GM06990 (cell line): ENCODE measurements around the gene SNAI3.

Experiments
- DNase-seq: peaks from one replicate; pipeline ENCODE4 v3.0.0-alpha.2; 2011; ENCODE audit not compliant: insufficient read length; ENCODE audit errors: extremely low read depth
- H3K27me3 ChIP-seq: replicated peaks from 2 replicates; pipeline ENCODE4 v1.6.0; 2011; ENCODE audit warnings: low read length; ENCODE audit not compliant: control insufficient read depth, insufficient read depth
- H3K36me3 ChIP-seq: 2 replicates; pipeline ENCODE4 v1.5.1; 2011; ENCODE audit warnings: low read length; ENCODE audit not compliant: control insufficient read depth, insufficient read depth
- H3K4me3 ChIP-seq: replicated peaks from 2 replicates; pipeline ENCODE4 v1.5.1; 2011; ENCODE audit warnings: low read depth, mild to moderate bottlenecking, control low read depth, low read length
- TF ChIP-seq, protein P1 (sequence below): IDR thresholded peaks from 2 replicates; pipeline ENCODE4 v1.5.1; 2011; ENCODE audit warnings: low read length, control low read depth, mild to moderate bottlenecking, inconsistent platforms; ENCODE audit not compliant: insufficient read depth, poor library complexity, severe bottlenecking

The SNAI3 gene

DNA sequence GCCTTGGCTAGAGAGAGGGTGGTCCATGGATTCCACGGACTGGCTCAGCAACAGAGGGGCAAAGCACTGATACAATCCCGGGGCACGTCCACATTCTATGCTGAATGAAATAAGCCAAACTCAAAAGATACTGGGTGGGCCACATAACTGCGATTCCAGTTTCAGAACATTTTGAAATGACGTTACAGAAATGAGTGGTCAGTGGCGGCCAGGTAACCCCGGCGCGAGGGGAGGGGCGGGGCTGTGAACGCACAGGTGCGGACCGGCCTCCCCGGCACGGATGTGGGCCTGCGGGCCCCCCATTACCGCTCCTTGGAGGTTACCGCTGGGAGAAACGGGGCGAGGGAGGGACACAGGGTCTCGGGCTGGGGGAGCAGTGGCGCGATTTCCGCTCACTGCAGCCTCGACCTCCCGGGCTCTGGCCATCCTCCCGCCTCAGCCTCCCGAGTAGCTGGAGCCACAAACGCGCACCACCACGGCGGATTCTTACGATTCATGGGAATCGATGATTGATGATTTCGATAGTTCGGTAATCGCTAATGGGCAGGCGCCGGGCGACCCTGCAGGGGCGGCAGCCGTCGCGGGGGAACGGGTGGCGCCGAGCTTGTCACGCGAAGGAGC lies 24.0 kb downstream of the SNAI3 start:
- H3K27me3 ChIP-seq, result no peaks in the 10 kb centered on the region
- peaks cover 14% of the 10 kb centered on the region for H3K36me3 ChIP-seq
- peak overlapping the region; percentile 90 for H3K4me3 ChIP-seq
- TF ChIP-seq, protein P1, sequence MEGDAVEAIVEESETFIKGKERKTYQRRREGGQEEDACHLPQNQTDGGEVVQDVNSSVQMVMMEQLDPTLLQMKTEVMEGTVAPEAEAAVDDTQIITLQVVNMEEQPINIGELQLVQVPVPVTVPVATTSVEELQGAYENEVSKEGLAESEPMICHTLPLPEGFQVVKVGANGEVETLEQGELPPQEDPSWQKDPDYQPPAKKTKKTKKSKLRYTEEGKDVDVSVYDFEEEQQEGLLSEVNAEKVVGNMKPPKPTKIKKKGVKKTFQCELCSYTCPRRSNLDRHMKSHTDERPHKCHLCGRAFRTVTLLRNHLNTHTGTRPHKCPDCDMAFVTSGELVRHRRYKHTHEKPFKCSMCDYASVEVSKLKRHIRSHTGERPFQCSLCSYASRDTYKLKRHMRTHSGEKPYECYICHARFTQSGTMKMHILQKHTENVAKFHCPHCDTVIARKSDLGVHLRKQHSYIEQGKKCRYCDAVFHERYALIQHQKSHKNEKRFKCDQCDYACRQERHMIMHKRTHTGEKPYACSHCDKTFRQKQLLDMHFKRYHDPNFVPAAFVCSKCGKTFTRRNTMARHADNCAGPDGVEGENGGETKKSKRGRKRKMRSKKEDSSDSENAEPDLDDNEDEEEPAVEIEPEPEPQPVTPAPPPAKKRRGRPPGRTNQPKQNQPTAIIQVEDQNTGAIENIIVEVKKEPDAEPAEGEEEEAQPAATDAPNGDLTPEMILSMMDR, result no peak
- DNase-seq, result peak; percentile 51

DNA sequence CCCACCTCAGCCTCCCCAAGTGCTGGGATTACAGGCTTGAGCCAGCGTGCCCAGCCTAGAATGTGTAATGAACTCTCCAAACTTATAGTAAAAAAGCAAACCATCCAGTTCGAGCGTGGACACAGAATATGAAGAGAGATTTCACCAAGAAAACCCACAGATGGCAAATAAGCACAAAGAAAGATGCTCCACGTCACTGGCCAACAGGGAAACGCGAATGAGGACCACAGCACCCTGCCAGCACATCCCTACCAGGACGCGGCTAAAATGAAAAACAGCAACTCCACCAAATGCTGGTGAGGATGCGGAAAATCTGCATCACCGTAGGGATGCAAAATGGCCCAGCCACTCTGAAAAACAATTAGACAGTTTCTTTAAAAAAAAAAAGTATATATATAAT lies 24.8 kb downstream of the SNAI3 start:
- H3K36me3 ChIP-seq, result peaks cover 19% of the 10 kb centered on the region
- H3K4me3 ChIP-seq, result peak overlapping the region; percentile 90
- no peak for DNase-seq
- TF ChIP-seq, protein P1, result no peak
- no peaks in the 10 kb centered on the region for H3K27me3 ChIP-seq

DNA sequence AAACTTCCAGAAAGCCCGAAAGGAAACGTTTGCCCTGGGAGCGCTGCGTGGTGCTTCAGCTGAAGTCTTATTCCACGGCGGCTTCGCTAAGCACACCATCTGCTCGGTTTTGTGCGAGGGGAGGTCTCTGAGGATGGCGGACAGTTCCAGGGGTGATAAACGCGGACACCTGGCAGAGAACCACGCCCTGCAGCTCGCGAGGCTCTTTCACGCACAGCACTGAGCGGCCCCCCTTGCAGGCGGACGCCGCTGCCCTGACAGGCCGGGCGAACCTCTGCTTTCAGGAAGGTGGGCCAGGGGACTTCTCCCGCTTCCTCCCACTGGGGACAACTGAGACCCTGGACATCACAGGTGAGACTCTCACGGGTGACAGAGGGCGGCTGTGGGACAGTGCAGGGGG lies 27.1 kb downstream of the SNAI3 start:
- H3K4me3 ChIP-seq, result no peak overlapping the region
- no peaks in the 10 kb centered on the region for H3K27me3 ChIP-seq
- H3K36me3 ChIP-seq, result peaks cover 37% of the 10 kb centered on the region
- TF ChIP-seq, protein P1, result no peak
- DNase-seq, result no peak

DNA sequence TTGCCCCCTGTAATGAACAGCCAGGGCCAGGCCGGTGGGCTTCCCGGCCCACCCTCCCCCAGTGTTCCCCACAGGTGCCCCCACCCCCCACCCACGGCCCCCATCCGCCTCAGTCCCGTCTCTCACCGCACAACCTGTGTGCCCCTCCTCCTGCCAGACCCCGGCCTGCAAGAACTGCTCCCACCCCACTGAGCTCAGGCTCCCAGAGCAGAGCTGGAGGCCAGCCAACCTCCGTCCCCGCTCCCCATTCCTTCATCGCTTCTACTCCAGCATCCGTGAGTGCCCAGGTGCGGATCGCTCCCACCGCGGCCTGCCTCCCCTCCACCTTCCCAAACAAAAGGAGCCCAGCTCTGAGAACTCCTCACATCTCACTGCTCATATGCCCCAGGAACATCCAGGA lies 27.6 kb downstream of the SNAI3 start:
- DNase-seq, result no peak
- Histone ChIP-seq H3K36me3 (peaks cover 37% of the 10 kb centered on the region), H3K4me3 (no peak overlapping the region), H3K27me3 (no peaks in the 10 kb centered on the region)
- TF ChIP-seq, protein P1, result no peak

DNA sequence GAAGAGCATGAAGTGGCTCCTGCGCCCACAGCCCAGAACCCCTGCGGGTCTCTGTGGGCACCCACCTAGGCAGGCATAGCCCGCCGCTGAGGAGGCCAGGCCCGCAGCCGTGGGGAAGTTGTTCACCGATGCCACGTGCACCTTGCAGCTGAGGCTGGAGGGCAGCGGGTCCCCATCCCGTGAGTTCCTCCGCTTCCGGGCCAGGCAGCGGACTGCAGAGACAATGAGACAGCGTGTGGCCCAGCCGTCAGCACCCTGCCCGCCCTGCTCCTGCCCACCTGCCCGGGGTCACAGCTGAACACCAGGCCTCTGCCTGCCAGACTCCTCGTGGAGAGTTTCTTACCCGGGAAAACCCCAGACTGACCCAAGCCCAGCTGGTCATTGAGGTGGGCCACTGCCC lies 28.9 kb downstream of the SNAI3 start:
- Histone ChIP-seq H3K36me3 (peaks cover 40% of the 10 kb centered on the region), H3K27me3 (no peaks in the 10 kb centered on the region), H3K4me3 (no peak overlapping the region)
- no peak for DNase-seq
- TF ChIP-seq, protein P1, result no peak
